Right lobe of liver (tissue), 4 donors: ENCODE results near the gene OTOA.

Experiments used
- POLR2A ChIP-seq: fragments of 450-650 bp; IDR thresholded peaks from one replicate; pipeline ENCODE4 v1.6.1; 2017; ENCODE audit warnings: antibody characterized with exemption, mild to moderate bottlenecking
- TF ChIP-seq, protein P1 (sequence below), 4 donors: fragments of 200-600 bp in 3 of 4; fragments of 450-650 bp in 1 of 4; IDR thresholded peaks; one replicate each; pipeline versions ENCODE4 v1.5.1 to v1.8.0; 2016 to 2022; ENCODE audit warnings: antibody characterized with exemption in 4 of 4, mild to moderate bottlenecking in 2 of 4
- donor health status: DM: no; HTN: no; CAD: no.
- donor health status: DM: no; HTN: no; CAD: no.
- donor health status: DM: no; HTN: yes; CAD: no.

DNA sequence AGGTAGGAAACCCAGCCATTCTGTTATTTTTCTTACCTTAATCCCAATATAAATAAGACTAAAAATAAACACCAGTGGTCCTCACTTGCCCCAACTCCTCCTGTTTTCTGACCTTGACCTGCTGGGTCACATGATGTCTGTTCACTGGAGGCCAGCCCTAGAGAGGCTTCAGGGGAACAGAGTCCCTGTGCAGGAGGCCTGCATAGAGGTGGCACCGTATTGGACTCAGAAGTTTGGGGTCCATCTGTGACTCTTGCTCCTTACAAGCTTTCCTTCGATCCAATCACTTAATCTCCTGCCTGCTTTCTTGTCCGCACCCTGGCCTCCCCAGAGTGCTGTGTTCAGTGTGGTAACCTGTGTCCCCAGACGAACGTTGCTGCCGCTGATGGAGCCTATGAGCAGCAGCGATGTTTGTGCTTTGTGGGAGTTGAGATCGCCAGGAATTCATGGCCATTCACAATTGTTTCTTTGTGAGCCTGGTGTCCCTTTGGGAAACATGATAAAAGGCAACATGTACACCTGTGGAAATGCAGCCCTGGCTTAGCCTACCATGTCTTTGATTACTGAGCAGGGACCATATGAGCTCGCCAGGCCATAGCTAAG is 16.1 kb upstream of the OTOA start:
- TF ChIP-seq POLR2A: no peak
- TF ChIP-seq, protein P1, sequence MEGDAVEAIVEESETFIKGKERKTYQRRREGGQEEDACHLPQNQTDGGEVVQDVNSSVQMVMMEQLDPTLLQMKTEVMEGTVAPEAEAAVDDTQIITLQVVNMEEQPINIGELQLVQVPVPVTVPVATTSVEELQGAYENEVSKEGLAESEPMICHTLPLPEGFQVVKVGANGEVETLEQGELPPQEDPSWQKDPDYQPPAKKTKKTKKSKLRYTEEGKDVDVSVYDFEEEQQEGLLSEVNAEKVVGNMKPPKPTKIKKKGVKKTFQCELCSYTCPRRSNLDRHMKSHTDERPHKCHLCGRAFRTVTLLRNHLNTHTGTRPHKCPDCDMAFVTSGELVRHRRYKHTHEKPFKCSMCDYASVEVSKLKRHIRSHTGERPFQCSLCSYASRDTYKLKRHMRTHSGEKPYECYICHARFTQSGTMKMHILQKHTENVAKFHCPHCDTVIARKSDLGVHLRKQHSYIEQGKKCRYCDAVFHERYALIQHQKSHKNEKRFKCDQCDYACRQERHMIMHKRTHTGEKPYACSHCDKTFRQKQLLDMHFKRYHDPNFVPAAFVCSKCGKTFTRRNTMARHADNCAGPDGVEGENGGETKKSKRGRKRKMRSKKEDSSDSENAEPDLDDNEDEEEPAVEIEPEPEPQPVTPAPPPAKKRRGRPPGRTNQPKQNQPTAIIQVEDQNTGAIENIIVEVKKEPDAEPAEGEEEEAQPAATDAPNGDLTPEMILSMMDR (IDR thresholded peaks at IDR 0.05): no peak
